Cardiac muscle cell (in vitro differentiated cells and primary cell): ENCODE data around the gene STK17B. TPM values are rescaled to one million over a fixed set of nuclear protein-coding genes. Genes with fewer than 3 reads are reported as not detected.

Experiments used
- DNase-seq, 2 donors: peaks; one replicate each; pipeline versions ENCODE4 v3.0.0 to v3.0.0-alpha.2; 2010 to 2017; ENCODE audit warnings: low read depth in 1 of 2, low spot score in 1 of 2
- H3K27ac ChIP-seq: fragments of 200-600 bp; sonication (generic); 2 replicates; pipeline ENCODE4 v1.5.1; 2016
- H3K27me3 ChIP-seq: fragments of 200-600 bp; sonication (generic); 2 replicates; pipeline ENCODE4 v1.6.0; 2016; ENCODE audit warnings: control low read depth
- H3K36me3 ChIP-seq: fragments of 200-600 bp; sonication (generic); 2 replicates; pipeline ENCODE4 v1.5.1; 2016; ENCODE audit warnings: control low read depth
- H3K4me1 ChIP-seq: fragments of 200-600 bp; sonication (generic); 2 replicates; pipeline ENCODE4 v1.8.1; 2017; ENCODE audit warnings: low read depth, mild to moderate bottlenecking, mixed run types
- H3K4me3 ChIP-seq: fragments of 200-600 bp; sonication (generic); 2 replicates; pipeline ENCODE4 v1.5.1; 2016; ENCODE audit warnings: mild to moderate bottlenecking
- H3K9me3 ChIP-seq: fragments of 200-600 bp; sonication (generic); 2 replicates; pipeline ENCODE4 v1.5.1; 2017; ENCODE audit warnings: low read depth, mild to moderate bottlenecking, control low read depth
- CTCF ChIP-seq: IDR thresholded peaks from 2 replicates; pipeline ENCODE4 v1.5.1; 2012; ENCODE audit warnings: low read depth, mild to moderate bottlenecking, low read length
- polyA plus RNA-seq: library from polyadenylated mRNA; unstranded; fragments of >200 nt; fragmentation: Nextera tagmentation; extraction: Ambion mirVana; gene quantifications from 2 replicates; pipeline ENCODE4 v1.2.1, GENCODE V29; 2016
- total RNA-seq: library from RNA; depleted of rRNA; stranded (reverse); fragments of >200 nt; gene quantifications from 2 replicates; pipeline ENCODE4 v1.2.3, GENCODE V29; 2016

STK17B gene
- total and polyA plus RNA-seq, 2 experiments from 2014 or later: 2.6 to 12.9 TPM

GRCh38 chr2:196145256-196145655 lies 26.1 kb downstream of the STK17B start:
- no peaks in the 10 kb centered on the region for H3K27me3 ChIP-seq
- no peak overlapping the region for H3K4me3 ChIP-seq
- no peak overlapping the region for H3K27ac ChIP-seq
- no peak for DNase-seq
- TF ChIP-seq CTCF: no peak
- no peaks in the 10 kb centered on the region for H3K9me3 ChIP-seq
- H3K36me3 ChIP-seq: peaks cover 4% of the 10 kb centered on the region
- H3K4me1 ChIP-seq: no peaks in the 10 kb centered on the region

- no peaks in the 10 kb centered on the region for H3K4me1 ChIP-seq
- peaks cover 4% of the 10 kb centered on the region for H3K36me3 ChIP-seq
- H3K9me3 ChIP-seq: no peaks in the 10 kb centered on the region
- H3K4me3 ChIP-seq: no peak overlapping the region
- no peak for TF ChIP-seq CTCF
- DNase-seq: no peak
- no peak overlapping the region for H3K27ac ChIP-seq
- no peaks in the 10 kb centered on the region for H3K27me3 ChIP-seq
Measured at GRCh38 chr2:196144513-196145126, 26.8 kb downstream of the STK17B start.

GRCh38 chr2:196143730-196144131 lies 27.6 kb downstream of the STK17B start:
- Histone ChIP-seq H3K9me3 (no peaks in the 10 kb centered on the region), H3K27ac (no peak overlapping the region), H3K4me3 (no peak overlapping the region), H3K4me1 (no peaks in the 10 kb centered on the region), H3K36me3 (peaks cover 7% of the 10 kb centered on the region), H3K27me3 (no peaks in the 10 kb centered on the region)
- no peak for DNase-seq
- TF ChIP-seq CTCF: no peak

GRCh38 chr2:196142825-196143224 lies 28.6 kb downstream of the STK17B start:
- H3K4me3 ChIP-seq: no peak overlapping the region
- H3K4me1 ChIP-seq: no peaks in the 10 kb centered on the region
- H3K27ac ChIP-seq: no peak overlapping the region
- no peaks in the 10 kb centered on the region for H3K27me3 ChIP-seq
- no peak for TF ChIP-seq CTCF
- no peak for DNase-seq
- no peaks in the 10 kb centered on the region for H3K9me3 ChIP-seq
- peaks cover 14% of the 10 kb centered on the region for H3K36me3 ChIP-seq

- Histone ChIP-seq H3K9me3 (no peaks in the 10 kb centered on the region), H3K4me1 (no peaks in the 10 kb centered on the region), H3K27me3 (no peaks in the 10 kb centered on the region), H3K27ac (no peak overlapping the region), H3K36me3 (peaks cover 20% of the 10 kb centered on the region), H3K4me3 (no peak overlapping the region)
- no peak for DNase-seq
- no peak for TF ChIP-seq CTCF
Measured at GRCh38 chr2:196140213-196140612, 31.2 kb downstream of the STK17B start.
